Stimulated activated naive B cell treated with anti-CD40 and anti-IgM and Interleukin-4, amounts not matched to agents 10 μg/mL and 1 μg/mL and 100 μg/mL, for 72 hours (primary cell): ENCODE data around the gene HSP90AB1.

Experiments used
- ATAC-seq, 2 donors: fragments of 150-1000 bp; cut with Tn5 transposase; replicated peaks; 2 replicates each; pipeline ENCODE4 v1.10.0; 2021; ENCODE audit warnings: moderate library complexity in 1 of 2
- DNase-seq: peaks from one replicate; pipeline ENCODE4 v3.0.0; 2021
- H3K27ac Mint-ChIP-seq: one replicate; pipeline ENCODE4 v1.8.0; 2022; ENCODE audit warnings: mild to moderate bottlenecking, mixed read lengths
- H3K27me3 Mint-ChIP-seq, 2 donors: one replicate each; pipeline ENCODE4 v1.8.0; 2022; ENCODE audit warnings: mixed read lengths in 2 of 2
- H3K36me3 Mint-ChIP-seq, 2 donors: one replicate each; pipeline ENCODE4 v1.8.0; 2022; ENCODE audit warnings: mixed read lengths in 2 of 2, mild to moderate bottlenecking in 1 of 2
- H3K4me1 Mint-ChIP-seq, 2 donors: one replicate each; pipeline ENCODE4 v1.8.0; 2022; ENCODE audit warnings: mixed read lengths in 2 of 2, mild to moderate bottlenecking in 1 of 2
- H3K4me3 Mint-ChIP-seq, 2 donors: one replicate each; pipeline ENCODE4 v1.8.0; 2022; ENCODE audit warnings: mild to moderate bottlenecking in 2 of 2, mixed read lengths in 2 of 2, moderate library complexity in 1 of 2
- H3K9me3 Mint-ChIP-seq, 2 donors: one replicate each; pipeline ENCODE4 v1.8.0; 2022; ENCODE audit warnings: mixed read lengths in 2 of 2, mild to moderate bottlenecking in 1 of 2

The HSP90AB1 gene

GRCh38 chr6:44298864-44299263 is 52.0 kb downstream of the HSP90AB1 start:
- no peak for ATAC-seq
- Mint-ChIP-seq H3K4me1 (peaks cover 15 to 28% of the 10 kb centered on the region in 2 donors), H3K27me3 (peaks cover 34 to 38% of the 10 kb centered on the region in 2 donors), H3K27ac (no peak overlapping the region), H3K36me3 (peaks cover 33 to 45% of the 10 kb centered on the region in 2 donors), H3K4me3 (no peak overlapping the region), H3K9me3 (no peaks in the 10 kb centered on the region)
- DNase-seq, result no peak

- no peak overlapping the region for H3K27ac Mint-ChIP-seq
Measured at GRCh38 chr6:44300292-44300823, 53.5 kb downstream of the HSP90AB1 start.

GRCh38 chr6:44301106-44301505 is 54.2 kb downstream of the HSP90AB1 start:
- Mint-ChIP-seq H3K36me3 (peaks cover 45 to 62% of the 10 kb centered on the region in 2 donors), H3K4me3 (no peak overlapping the region), H3K4me1 (peaks cover 17 to 27% of the 10 kb centered on the region in 2 donors), H3K9me3 (no peaks in the 10 kb centered on the region), H3K27me3 (peaks cover 23 to 26% of the 10 kb centered on the region in 2 donors), H3K27ac (no peak overlapping the region)
- no peak for DNase-seq
- no peak for ATAC-seq

More at GRCh38 chr6:44300292-44300823, 53.5 kb downstream of the HSP90AB1 start:
- DNase-seq (no peak), ATAC-seq (no peak)
- no peaks in the 10 kb centered on the region for H3K9me3 Mint-ChIP-seq
- peaks cover 41 to 55% of the 10 kb centered on the region in 2 donors for H3K36me3 Mint-ChIP-seq
- no peak overlapping the region for H3K4me3 Mint-ChIP-seq
- H3K27me3 Mint-ChIP-seq, result peaks cover 24 to 30% of the 10 kb centered on the region in 2 donors
- peaks cover 15 to 28% of the 10 kb centered on the region in 2 donors for H3K4me1 Mint-ChIP-seq

DNA sequence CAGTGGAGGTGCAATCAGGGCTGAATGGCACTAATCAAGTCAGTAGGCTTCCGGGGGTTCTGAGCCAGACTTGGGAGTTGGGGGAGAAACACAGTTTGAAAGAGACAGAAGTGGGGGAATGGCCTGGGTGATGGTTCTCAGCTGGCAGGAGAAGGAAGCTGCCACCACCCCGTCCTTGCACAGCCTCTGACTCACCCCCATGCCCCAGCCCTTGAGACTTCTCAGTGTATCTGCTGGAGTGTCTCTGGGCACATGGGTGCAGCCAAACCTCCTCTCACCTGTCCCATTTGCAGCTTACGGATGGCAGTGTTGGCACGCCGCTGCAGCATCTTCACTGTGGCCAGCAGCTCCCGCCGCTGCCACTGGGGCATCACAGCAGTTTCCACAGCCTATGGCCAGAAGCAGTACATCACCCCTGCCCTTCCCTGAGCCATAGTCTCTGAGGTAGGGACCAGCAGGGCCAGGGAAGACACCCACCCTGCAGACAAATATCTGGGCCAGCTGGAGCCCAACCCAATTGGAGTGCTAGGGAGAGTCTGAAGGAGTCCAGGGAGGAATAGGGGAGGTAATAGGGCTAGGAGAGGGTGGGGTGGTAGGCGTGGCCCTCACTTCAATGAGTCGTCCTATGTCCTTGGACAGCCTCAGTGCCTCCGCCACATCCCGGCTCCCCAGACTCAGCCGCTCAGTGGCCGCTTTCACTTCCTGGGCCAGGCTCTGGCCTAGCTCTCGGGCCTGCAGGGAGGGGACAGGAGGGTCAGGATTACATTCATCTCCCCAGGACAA is 55.1 kb downstream of the HSP90AB1 start:
- Mint-ChIP-seq H3K36me3 (peaks cover 53 to 66% of the 10 kb centered on the region in 2 donors), H3K27ac (no peak overlapping the region), H3K4me3 (no peak overlapping the region), H3K9me3 (no peaks in the 10 kb centered on the region), H3K4me1 (peaks cover 11 to 18% of the 10 kb centered on the region in 2 donors), H3K27me3 (peaks cover 14 to 17% of the 10 kb centered on the region in 2 donors)
- DNase-seq, result no peak
- no peak for ATAC-seq

- H3K9me3 Mint-ChIP-seq, result no peaks in the 10 kb centered on the region
Measured at GRCh38 chr6:44302856-44303255, 56.0 kb downstream of the HSP90AB1 start.

More at GRCh38 chr6:44302856-44303255, 56.0 kb downstream of the HSP90AB1 start:
- no peak for ATAC-seq
- H3K27ac Mint-ChIP-seq, result no peak overlapping the region
- no peak for DNase-seq
- H3K4me1 Mint-ChIP-seq, result peaks cover 6 to 11% of the 10 kb centered on the region in 2 donors
- H3K36me3 Mint-ChIP-seq, result peaks cover 55 to 73% of the 10 kb centered on the region in 2 donors
- no peak overlapping the region for H3K4me3 Mint-ChIP-seq
- peaks cover 7 to 11% of the 10 kb centered on the region in 2 donors for H3K27me3 Mint-ChIP-seq
